ENCODE data around the gene TPM2. TPM values are rescaled to one million over a fixed set of nuclear protein-coding genes. Genes with fewer than 3 reads are reported as not detected.

The TPM2 gene
- total and polyA plus RNA-seq, 2 donors (not counting 1 experiment from before 2014, with no cell fraction given), result 2.4 to 6.3 TPM

- H3K9me3 Mint-ChIP-seq (ENCODE audit: insufficient read depth), result no peaks in the 10 kb centered on the region
- Histone ChIP-seq H3K4me3 (ENCODE audit: control extremely low read depth in 1 of 5, extremely low read depth in 1 of 5, insufficient read depth in 1 of 5, low read depth in 2 of 5, low read length in 4 of 5) (no peak overlapping the region), H3K4me2 (replicated peaks; ENCODE audit: low read depth, low read length, poor library complexity, severe bottlenecking) (no peak overlapping the region), H3K36me3 (replicated peaks in 1 of 2; ENCODE audit: control extremely low read depth in 1 of 2, control insufficient read depth in 1 of 2, extremely low read depth in 1 of 2, insufficient read depth in 2 of 2, low read length in 1 of 2) (no peaks in the 10 kb centered on the region), H3K27me3 (replicated peaks in 1 of 4; ENCODE audit: control extremely low read depth in 1 of 4, control insufficient read depth in 3 of 4, insufficient read depth in 4 of 4, low read length in 3 of 4) (peaks cover 0 to 1% (median under 1%) of the 10 kb centered on the region in 4 experiments), H3K9ac (ENCODE audit: low read length) (no peak overlapping the region), H3K79me2 (ENCODE audit: control insufficient read depth, insufficient read depth, low read length) (no peaks in the 10 kb centered on the region), H3K9me3 (ENCODE audit: control extremely low read depth in 1 of 3, control insufficient read depth in 2 of 3, insufficient read depth in 1 of 3, low read length in 2 of 3) (no peaks in the 10 kb centered on the region), H3K27ac (ENCODE audit: low read length in 2 of 2) (no peak overlapping the region), H4K20me1 (ENCODE audit: control insufficient read depth, insufficient read depth, low read length, poor library complexity, severe bottlenecking) (no peaks in the 10 kb centered on the region), H3K4me1 (ENCODE audit: control insufficient read depth in 2 of 2, insufficient read depth in 2 of 2, low read length in 2 of 2) (peaks cover 14 to 21% of the 10 kb centered on the region in 2 donors), H2AFZ (ENCODE audit: insufficient read depth, low read depth, low read length, poor library complexity, severe bottlenecking) (no peak overlapping the region)
- ChIA-PET POLR2A (interaction anchor here (1.0 to 1.7 kb wide), 3 partner anchors 23 to 50 kb away, joined by 3 to 7 read pairs (median 3); partner anchors contain the start of genes CCDC107, CREB3, RMRP and TLN1), CTCF (interaction anchor here (1.4 to 7.6 kb wide), 5 partner anchors 7 to 24 kb away, joined by 6 to 82 read pairs (median 12); partner anchors contain the start of genes ARHGEF39, CCDC107, RMRP and TPM2)
- no peak overlapping the region for H3K27ac Mint-ChIP-seq
- ATAC-seq (ENCODE audit: low read depth) (no peak), DNase-seq (no peak)
- no peak for TF ChIP-seq EZH2 (IDR thresholded peaks at IDR 0.05; ENCODE audit: borderline replicate concordance, insufficient read depth, low read depth, low read length, poor library complexity, severe bottlenecking)
- no peak for TF ChIP-seq CTCF (IDR thresholded peaks at IDR 0.05)
- H3K4me1 Mint-ChIP-seq, result peaks cover 21% of the 10 kb centered on the region
- H3K4me3 Mint-ChIP-seq, result no peak overlapping the region
- 94% methylated on average over 3 of the region's 3 CpGs for WGBS (ENCODE audit: insufficient coverage)
- intact Hi-C loops (cut with micrococcal nuclease), result no loop called here
- H3K27me3 Mint-ChIP-seq, result peaks cover under 1% of the 10 kb centered on the region
Measured at GRCh38 chr9:35681341-35682002, 8.3 kb downstream of the TPM2 start.
